Neural cell (in vitro differentiated cells): ENCODE measurements around the gene SPIN4.

Experiments used
- EP300 ChIP-seq: fragments of 450-650 bp; conservative IDR thresholded peaks from 2 replicates; pipeline ENCODE4 v1.6.1; 2014; ENCODE audit warnings: antibody characterized with exemption, mild to moderate bottlenecking, moderate library complexity; ENCODE audit not compliant: poor library complexity, severe bottlenecking
- EZH2 ChIP-seq: fragments of 200-600, 300-800 bp; shearing (Covaris generic), sonication (generic); IDR thresholded peaks from 2 replicates; pipeline ENCODE4 v1.6.1; 2014; ENCODE audit warnings: antibody characterized with exemption, low read length, borderline replicate concordance, mild to moderate bottlenecking; ENCODE audit not compliant: insufficient read depth, poor library complexity, severe bottlenecking
- POLR2AphosphoS5 ChIP-seq: IDR thresholded peaks from 2 replicates; pipeline ENCODE4 v1.6.1; 2012
- RAD21 ChIP-seq: fragments of 450-650 bp; conservative IDR thresholded peaks from 2 replicates; pipeline ENCODE4 v1.6.1; 2014; ENCODE audit warnings: antibody characterized with exemption, mild to moderate bottlenecking, moderate library complexity
- SMC3 ChIP-seq: fragments of 450-650 bp; conservative IDR thresholded peaks from 2 replicates; pipeline ENCODE4 v1.6.1; 2014; ENCODE audit warnings: antibody characterized with exemption, mild to moderate bottlenecking, moderate library complexity; ENCODE audit not compliant: poor library complexity
- TAF1 ChIP-seq: IDR thresholded peaks from 2 replicates; pipeline ENCODE4 v1.6.1; 2012; ENCODE audit warnings: low read depth
- TF ChIP-seq, protein P1 (sequence below): fragments of 450-650 bp; IDR thresholded peaks from 2 replicates; pipeline ENCODE4 v1.5.1; 2014; ENCODE audit warnings: antibody characterized with exemption, mild to moderate bottlenecking, moderate library complexity; ENCODE audit not compliant: poor library complexity, severe bottlenecking
- TF ChIP-seq, protein P2 (sequence below): IDR thresholded peaks from 2 replicates; pipeline ENCODE4 v1.6.1; 2012; ENCODE audit warnings: borderline replicate concordance

DNA sequence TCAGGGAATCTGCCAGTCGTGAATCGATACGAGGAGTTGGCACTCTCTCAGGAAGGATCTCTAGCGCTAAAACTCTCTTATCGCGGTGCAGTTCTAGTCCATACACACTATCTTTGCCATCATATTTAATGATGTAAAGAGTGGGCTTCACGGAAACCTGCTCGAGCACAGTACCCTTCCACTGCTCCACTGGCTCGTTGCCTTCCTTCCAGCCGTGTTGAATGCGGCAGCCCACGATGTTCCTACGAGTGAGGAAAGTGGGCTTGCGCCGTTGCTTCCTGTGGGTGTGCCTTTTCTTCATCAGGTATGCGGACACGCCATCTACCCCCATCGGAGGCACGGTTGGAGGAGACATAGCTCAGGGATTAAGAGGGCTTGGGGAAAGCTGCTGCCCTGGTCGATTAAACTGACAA lies 661 bp downstream of the SPIN4 start:
- TF ChIP-seq SMC3 (no peak), EZH2 (no peak), EP300 (no peak), POLR2AphosphoS5 (no peak), TAF1 (no peak), RAD21 (no peak)
- TF ChIP-seq, protein P1, sequence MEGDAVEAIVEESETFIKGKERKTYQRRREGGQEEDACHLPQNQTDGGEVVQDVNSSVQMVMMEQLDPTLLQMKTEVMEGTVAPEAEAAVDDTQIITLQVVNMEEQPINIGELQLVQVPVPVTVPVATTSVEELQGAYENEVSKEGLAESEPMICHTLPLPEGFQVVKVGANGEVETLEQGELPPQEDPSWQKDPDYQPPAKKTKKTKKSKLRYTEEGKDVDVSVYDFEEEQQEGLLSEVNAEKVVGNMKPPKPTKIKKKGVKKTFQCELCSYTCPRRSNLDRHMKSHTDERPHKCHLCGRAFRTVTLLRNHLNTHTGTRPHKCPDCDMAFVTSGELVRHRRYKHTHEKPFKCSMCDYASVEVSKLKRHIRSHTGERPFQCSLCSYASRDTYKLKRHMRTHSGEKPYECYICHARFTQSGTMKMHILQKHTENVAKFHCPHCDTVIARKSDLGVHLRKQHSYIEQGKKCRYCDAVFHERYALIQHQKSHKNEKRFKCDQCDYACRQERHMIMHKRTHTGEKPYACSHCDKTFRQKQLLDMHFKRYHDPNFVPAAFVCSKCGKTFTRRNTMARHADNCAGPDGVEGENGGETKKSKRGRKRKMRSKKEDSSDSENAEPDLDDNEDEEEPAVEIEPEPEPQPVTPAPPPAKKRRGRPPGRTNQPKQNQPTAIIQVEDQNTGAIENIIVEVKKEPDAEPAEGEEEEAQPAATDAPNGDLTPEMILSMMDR, result no peak
- TF ChIP-seq, protein P2, sequence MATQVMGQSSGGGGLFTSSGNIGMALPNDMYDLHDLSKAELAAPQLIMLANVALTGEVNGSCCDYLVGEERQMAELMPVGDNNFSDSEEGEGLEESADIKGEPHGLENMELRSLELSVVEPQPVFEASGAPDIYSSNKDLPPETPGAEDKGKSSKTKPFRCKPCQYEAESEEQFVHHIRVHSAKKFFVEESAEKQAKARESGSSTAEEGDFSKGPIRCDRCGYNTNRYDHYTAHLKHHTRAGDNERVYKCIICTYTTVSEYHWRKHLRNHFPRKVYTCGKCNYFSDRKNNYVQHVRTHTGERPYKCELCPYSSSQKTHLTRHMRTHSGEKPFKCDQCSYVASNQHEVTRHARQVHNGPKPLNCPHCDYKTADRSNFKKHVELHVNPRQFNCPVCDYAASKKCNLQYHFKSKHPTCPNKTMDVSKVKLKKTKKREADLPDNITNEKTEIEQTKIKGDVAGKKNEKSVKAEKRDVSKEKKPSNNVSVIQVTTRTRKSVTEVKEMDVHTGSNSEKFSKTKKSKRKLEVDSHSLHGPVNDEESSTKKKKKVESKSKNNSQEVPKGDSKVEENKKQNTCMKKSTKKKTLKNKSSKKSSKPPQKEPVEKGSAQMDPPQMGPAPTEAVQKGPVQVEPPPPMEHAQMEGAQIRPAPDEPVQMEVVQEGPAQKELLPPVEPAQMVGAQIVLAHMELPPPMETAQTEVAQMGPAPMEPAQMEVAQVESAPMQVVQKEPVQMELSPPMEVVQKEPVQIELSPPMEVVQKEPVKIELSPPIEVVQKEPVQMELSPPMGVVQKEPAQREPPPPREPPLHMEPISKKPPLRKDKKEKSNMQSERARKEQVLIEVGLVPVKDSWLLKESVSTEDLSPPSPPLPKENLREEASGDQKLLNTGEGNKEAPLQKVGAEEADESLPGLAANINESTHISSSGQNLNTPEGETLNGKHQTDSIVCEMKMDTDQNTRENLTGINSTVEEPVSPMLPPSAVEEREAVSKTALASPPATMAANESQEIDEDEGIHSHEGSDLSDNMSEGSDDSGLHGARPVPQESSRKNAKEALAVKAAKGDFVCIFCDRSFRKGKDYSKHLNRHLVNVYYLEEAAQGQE, result no peak
